Measurements from ENCODE around the gene DUSP8.

DUSP8 gene

GRCh38 chr11:1531449-1532013 lies 40.5 kb downstream of the DUSP8 start:
- FAIRE-seq = no peak

GRCh38 chr11:1530686-1531448 lies 41.2 kb downstream of the DUSP8 start:
- no peak for FAIRE-seq

GRCh38 chr11:1529774-1530173 lies 42.3 kb downstream of the DUSP8 start:
- FAIRE-seq = no peak

GRCh38 chr11:1529286-1529685 lies 42.8 kb downstream of the DUSP8 start:
- no peak for FAIRE-seq

GRCh38 chr11:1528710-1529109 lies 43.4 kb downstream of the DUSP8 start:
- FAIRE-seq = no peak

GRCh38 chr11:1526785-1527184 lies 45.3 kb downstream of the DUSP8 start:
- no peak for FAIRE-seq

- no peak for FAIRE-seq
Observed at GRCh38 chr11:1523779-1524178, 48.3 kb downstream of the DUSP8 start.

GRCh38 chr11:1523077-1523476 lies 49.0 kb downstream of the DUSP8 start:
- no peak for FAIRE-seq

- FAIRE-seq = no peak
Observed at GRCh38 chr11:1522081-1522424, 50.0 kb downstream of the DUSP8 start.

GRCh38 chr11:1521382-1522080 lies 50.5 kb downstream of the DUSP8 start:
- FAIRE-seq = no peak

GRCh38 chr11:1520663-1521267 lies 51.3 kb downstream of the DUSP8 start:
- FAIRE-seq = no peak

GRCh38 chr11:1520209-1520662 lies 51.8 kb downstream of the DUSP8 start:
- no peak for FAIRE-seq

GRCh38 chr11:1519028-1520010 lies 52.8 kb downstream of the DUSP8 start:
- FAIRE-seq = no peak

- FAIRE-seq = no peak
Observed at GRCh38 chr11:1518301-1518700, 53.8 kb downstream of the DUSP8 start.

GRCh38 chr11:1517117-1518005 lies 54.7 kb downstream of the DUSP8 start:
- no peak for FAIRE-seq

- FAIRE-seq = no peak
Observed at GRCh38 chr11:1516273-1517067, 55.6 kb downstream of the DUSP8 start.

GRCh38 chr11:1515082-1516060 lies 56.7 kb downstream of the DUSP8 start:
- FAIRE-seq = no peak

- FAIRE-seq = no peak
Observed at GRCh38 chr11:1514336-1515061, 57.6 kb downstream of the DUSP8 start.
